HG02840 (cell line): Measurements from ENCODE around the gene MLANA.

ENCODE experiments used
- ATAC-seq: cut with Tn5 transposase; IDR thresholded peaks from one replicate; pipeline ENCODE4 v1.9.1; 2021; ENCODE audit warnings: mild to moderate bottlenecking, moderate library complexity, moderate number of reproducible peaks; ENCODE audit not compliant: unreplicated experiment, low FRiP score

MLANA gene

GRCh38 chr9:5951686-5952211, 61.1 kb downstream of the MLANA start:
- no peak for ATAC-seq

DNA sequence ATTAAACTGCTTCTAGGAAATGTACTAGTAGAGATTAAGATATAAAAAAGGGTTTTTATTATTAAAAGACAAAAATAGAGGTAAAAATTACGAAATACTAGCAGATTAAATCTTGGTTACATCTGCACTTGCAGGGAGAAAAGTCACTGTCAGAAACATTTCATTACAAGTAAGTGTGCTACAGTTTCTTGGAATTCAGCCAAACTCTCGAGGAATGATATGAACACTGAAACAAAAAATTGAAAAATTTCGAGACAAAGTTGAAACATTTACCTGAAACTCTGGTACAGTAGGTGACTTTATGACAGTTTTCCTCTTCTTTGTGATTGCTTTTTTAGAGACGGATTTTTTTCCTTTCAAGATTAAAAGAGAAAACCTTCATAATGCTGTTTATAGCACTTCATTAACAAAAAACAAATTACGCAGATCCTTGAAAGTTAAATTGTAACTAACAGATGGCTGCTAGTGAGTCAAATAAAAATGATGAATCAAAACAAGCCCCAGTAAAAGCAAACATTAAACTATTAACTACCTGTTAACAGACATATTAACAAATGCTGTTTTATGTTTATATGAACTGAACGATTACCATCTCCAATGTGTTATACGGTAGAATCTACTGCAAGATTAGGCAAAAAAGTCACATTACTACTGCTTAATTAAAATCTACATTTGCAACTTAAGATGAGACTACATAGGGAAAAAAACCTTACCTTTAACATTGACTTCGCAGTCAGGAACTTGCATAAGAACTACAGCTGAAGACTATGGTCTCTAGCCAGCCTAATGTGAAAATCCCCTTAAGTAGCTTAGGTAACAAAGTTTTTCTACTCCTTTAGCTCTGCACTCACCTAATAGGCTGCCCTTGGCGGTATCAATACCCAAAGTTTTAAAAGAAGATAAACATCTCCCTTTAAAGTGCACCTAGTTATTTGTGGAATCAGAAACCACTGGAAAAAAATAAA, 63.3 kb downstream of the MLANA start:
- ATAC-seq: no peak

- ATAC-seq: no peak
These were observed 66.5 kb downstream of the MLANA start for GRCh38 chr9:5957166-5957565.

DNA sequence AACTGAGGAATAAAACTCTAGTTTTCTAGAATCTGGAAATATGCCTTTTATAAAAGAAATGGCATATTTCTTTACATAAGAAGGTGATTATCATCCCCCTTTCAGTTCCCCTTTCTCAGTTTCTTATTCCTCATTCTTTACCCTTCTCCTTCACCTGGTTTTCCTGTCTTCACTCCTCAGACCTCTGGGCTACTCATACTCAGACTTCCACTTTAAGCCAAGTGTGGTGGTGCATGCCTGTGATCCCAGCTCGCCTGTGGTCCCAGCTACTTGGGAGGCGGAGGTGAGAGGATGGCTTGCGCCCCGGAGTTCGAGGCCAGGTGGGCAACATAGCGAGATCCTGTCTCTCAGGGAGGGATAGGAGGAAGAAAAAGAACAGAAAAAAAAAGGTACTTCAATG, 67.6 kb downstream of the MLANA start:
- no peak for ATAC-seq
